ENCODE measurements around the gene RAB3GAP1. TPM values are rescaled to one million over a fixed set of nuclear protein-coding genes. Genes with fewer than 3 reads are reported as not detected.
A peak's percentile ranks its signal among the peaks of the same experiment; 100 is the strongest.

Gene RAB3GAP1
- total and polyA plus RNA-seq, 2 experiments from 2014 or later = 19.9 to 35.0 TPM

DNA sequence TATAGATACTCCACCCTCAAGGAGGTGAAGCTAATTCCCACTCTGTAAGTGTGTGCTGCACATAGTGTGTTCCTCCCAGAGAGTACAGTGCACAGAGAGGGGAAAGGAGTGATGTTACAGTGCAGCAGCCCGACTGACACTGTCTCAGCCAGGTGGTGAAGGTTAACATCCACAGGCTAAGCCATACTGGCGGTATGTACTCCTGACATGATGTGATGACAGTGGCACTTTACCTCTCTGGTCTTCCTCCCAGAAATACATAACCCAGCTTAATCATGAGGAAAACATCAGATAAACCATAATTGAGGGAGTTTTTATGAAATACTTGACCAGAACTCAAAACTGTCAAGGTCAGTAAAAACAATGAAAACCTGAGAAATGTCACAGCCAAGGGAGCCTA is 107.1 kb downstream of the RAB3GAP1 start:
- TF ChIP-seq, protein P1, sequence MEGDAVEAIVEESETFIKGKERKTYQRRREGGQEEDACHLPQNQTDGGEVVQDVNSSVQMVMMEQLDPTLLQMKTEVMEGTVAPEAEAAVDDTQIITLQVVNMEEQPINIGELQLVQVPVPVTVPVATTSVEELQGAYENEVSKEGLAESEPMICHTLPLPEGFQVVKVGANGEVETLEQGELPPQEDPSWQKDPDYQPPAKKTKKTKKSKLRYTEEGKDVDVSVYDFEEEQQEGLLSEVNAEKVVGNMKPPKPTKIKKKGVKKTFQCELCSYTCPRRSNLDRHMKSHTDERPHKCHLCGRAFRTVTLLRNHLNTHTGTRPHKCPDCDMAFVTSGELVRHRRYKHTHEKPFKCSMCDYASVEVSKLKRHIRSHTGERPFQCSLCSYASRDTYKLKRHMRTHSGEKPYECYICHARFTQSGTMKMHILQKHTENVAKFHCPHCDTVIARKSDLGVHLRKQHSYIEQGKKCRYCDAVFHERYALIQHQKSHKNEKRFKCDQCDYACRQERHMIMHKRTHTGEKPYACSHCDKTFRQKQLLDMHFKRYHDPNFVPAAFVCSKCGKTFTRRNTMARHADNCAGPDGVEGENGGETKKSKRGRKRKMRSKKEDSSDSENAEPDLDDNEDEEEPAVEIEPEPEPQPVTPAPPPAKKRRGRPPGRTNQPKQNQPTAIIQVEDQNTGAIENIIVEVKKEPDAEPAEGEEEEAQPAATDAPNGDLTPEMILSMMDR (IDR thresholded peaks at IDR 0.05; ENCODE audit: low read depth, low read length) = no peak
- Histone ChIP-seq H3K27me3 (no peaks in the 10 kb centered on the region), H3K36me3 (peaks cover 17% of the 10 kb centered on the region), H3K27ac (no peak overlapping the region), H3K4me3 (no peak overlapping the region), H3K9me3 (ENCODE audit: low read depth) (no peaks in the 10 kb centered on the region), H3K4me1 (ENCODE audit: low read depth) (no peaks in the 10 kb centered on the region)
- DNase-seq (ENCODE audit: low read depth in 1 of 2, low spot score in 1 of 2) = no peak

DNA sequence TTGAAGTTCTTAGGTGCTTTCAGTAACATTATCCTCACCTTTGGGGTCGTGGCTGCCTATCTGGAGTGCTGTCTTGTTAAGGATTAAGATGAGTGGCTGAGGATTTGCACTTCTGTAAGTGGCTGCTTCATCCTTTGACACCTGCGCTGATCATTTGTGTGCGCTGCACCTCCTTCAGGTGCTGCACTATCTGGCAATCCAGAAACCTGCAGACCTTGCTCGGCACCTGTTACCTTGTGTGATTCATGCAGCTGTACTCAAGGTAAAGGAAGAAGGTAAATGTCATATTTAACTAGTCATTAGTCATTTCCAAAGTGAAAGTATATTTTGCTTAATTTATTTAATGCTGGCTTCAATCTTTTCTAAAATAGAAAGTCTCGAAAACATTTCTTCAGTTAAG is 110.3 kb downstream of the RAB3GAP1 start:
- no peaks in the 10 kb centered on the region for H3K4me1 ChIP-seq (ENCODE audit: low read depth)
- H3K27ac ChIP-seq = no peak overlapping the region
- H3K4me3 ChIP-seq = no peak overlapping the region
- peaks cover 44% of the 10 kb centered on the region for H3K36me3 ChIP-seq
- no peaks in the 10 kb centered on the region for H3K27me3 ChIP-seq
- no peak for DNase-seq (ENCODE audit: low read depth in 1 of 2, low spot score in 1 of 2)
- H3K9me3 ChIP-seq (ENCODE audit: low read depth) = no peaks in the 10 kb centered on the region
- TF ChIP-seq, protein P1 (IDR thresholded peaks at IDR 0.05; ENCODE audit: low read depth, low read length) = no peak

DNA sequence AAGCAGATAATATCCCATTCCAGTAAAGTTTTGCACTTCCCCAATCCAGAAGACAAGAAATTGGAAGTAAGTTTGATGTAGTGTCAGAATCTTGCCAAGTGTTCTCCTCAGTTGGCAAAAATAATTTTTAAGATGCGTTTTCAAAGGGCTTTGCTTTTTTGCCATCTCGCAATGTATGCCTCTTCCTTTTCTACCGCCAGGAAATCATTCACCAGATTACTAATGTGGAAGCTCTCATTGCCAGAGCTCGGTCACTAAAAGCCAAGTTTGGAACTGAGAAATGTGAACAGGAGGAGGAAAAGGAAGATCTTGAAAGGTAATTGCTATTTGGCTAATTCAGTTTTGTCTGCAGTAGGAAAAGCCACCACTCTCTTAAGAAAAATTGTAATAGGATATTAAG is 110.7 kb downstream of the RAB3GAP1 start:
- Histone ChIP-seq H3K27me3 (no peaks in the 10 kb centered on the region), H3K27ac (no peak overlapping the region), H3K36me3 (peaks cover 47% of the 10 kb centered on the region), H3K4me3 (no peak overlapping the region), H3K4me1 (ENCODE audit: low read depth) (no peaks in the 10 kb centered on the region), H3K9me3 (ENCODE audit: low read depth) (no peaks in the 10 kb centered on the region)
- DNase-seq (ENCODE audit: low read depth in 1 of 2, low spot score in 1 of 2) = no peak
- TF ChIP-seq, protein P1 (IDR thresholded peaks at IDR 0.05; ENCODE audit: low read depth, low read length) = no peak

DNA sequence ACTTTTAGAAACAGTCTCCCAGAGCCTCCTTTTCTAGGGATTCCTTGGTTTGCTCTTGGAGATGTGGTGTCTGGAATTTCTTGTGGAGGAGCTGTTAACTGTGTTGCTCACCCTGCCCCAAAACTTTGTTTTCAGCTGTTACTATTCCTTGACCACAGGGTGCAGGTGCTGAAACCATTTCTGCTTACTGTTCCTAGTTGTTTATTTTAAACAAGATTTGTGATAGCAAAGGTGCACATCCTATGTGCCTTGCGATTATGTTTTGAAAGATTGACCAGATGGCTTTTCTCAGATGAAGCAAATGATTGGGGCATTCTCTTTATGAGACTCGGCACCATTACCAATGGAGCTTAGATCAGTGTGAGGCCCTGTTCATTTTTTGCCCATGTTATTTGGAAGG is 111.2 kb downstream of the RAB3GAP1 start:
- H3K36me3 ChIP-seq = peaks cover 47% of the 10 kb centered on the region
- no peak overlapping the region for H3K27ac ChIP-seq
- no peak for DNase-seq (ENCODE audit: low read depth in 1 of 2, low spot score in 1 of 2)
- no peaks in the 10 kb centered on the region for H3K9me3 ChIP-seq (ENCODE audit: low read depth)
- TF ChIP-seq, protein P1 (IDR thresholded peaks at IDR 0.05; ENCODE audit: low read depth, low read length) = no peak
- H3K4me3 ChIP-seq = no peak overlapping the region
- H3K27me3 ChIP-seq = no peaks in the 10 kb centered on the region
- H3K4me1 ChIP-seq (ENCODE audit: low read depth) = no peaks in the 10 kb centered on the region

DNA sequence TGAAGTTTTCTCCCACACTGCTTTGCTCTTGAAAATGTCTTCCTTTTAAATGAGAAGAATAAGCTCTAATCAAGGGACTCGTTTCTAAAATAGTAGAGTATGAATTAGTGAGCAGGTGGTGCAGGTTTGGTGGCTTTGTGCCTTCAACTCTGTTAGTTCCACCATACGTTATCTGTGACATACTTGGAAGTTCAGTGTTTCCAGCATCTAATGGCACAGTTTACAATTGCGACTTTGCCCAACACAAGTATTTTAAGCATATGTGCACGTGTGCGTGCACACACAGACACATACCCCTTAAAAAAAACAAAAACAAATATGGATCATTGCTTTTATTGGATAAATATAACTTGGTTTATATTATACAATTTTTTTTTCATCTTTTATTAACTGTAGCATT is 111.8 kb downstream of the RAB3GAP1 start:
- TF ChIP-seq, protein P1 (IDR thresholded peaks at IDR 0.05; ENCODE audit: low read depth, low read length) = no peak
- Histone ChIP-seq H3K27me3 (no peaks in the 10 kb centered on the region), H3K4me3 (no peak overlapping the region), H3K27ac (no peak overlapping the region), H3K9me3 (ENCODE audit: low read depth) (no peaks in the 10 kb centered on the region), H3K36me3 (peaks cover 52% of the 10 kb centered on the region), H3K4me1 (ENCODE audit: low read depth) (no peaks in the 10 kb centered on the region)
- no peak for DNase-seq (ENCODE audit: low read depth in 1 of 2, low spot score in 1 of 2)

DNA sequence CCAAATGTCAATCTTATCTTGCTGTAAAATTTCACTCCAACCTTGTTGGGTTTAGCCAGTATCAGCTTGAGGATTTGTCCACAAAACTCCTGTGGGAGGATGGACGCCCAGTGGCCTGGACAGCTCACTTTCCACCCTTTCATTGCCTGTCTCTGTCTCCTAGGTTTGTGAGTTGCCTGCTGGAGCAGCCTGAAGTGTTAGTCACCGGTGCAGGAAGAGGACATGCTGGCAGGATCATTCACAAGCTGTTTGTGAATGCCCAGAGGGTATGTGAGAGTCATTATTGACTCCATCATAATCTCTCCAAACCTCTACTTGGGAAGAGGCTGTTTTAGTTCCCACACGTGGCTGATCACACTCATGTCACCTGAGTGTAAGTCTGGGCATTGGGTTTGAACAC is 112.3 kb downstream of the RAB3GAP1 start:
- Histone ChIP-seq H3K4me1 (ENCODE audit: low read depth) (no peaks in the 10 kb centered on the region), H3K9me3 (ENCODE audit: low read depth) (no peaks in the 10 kb centered on the region), H3K27me3 (no peaks in the 10 kb centered on the region), H3K27ac (no peak overlapping the region), H3K36me3 (peaks cover 58% of the 10 kb centered on the region), H3K4me3 (no peak overlapping the region)
- peak in 1 of 2 donors; percentile 29 for DNase-seq (ENCODE audit: low read depth in 1 of 2, low spot score in 1 of 2)
- TF ChIP-seq, protein P1 (IDR thresholded peaks at IDR 0.05; ENCODE audit: low read depth, low read length) = no peak
